SU-DHL-6 (cell line): ENCODE results near the gene OAS3.

Experiments
- EZH2phosphoT487 ChIP-seq: fragments of 200-600 bp; sonication (generic), shearing (Covaris generic); conservative IDR thresholded peaks from 2 replicates; pipeline ENCODE4 v1.6.1; 2018; ENCODE audit warnings: mild to moderate bottlenecking, antibody characterized with exemption, low read length, moderate library complexity, mixed read lengths
- TF ChIP-seq, protein P1 (sequence below): fragments of 200-600 bp; sonication (generic); IDR thresholded peaks from one replicate; pipeline ENCODE4 v1.5.1; 2017; ENCODE audit warnings: antibody characterized with exemption, mild to moderate bottlenecking, low read length, moderate library complexity; ENCODE audit not compliant: insufficient read depth, poor library complexity, severe bottlenecking

DNA sequence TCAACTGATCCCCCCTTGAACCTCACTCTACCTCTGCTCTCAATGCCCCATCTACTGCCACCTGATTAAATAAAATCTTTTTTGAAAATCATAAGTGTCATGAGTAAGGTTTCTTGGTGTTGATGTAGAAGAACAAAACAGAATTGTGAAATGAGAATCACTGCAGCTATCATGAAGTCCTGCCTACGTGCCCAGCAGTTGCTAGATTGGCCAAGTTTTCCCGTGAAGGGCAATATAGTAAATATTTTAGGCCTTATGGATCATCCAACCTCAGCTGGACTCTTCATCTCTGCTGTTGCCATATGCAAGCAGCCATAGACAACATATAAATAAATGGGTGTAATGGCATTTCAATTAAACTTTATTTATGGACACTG lies 5.2 kb upstream of the OAS3 start:
- TF ChIP-seq, protein P1, sequence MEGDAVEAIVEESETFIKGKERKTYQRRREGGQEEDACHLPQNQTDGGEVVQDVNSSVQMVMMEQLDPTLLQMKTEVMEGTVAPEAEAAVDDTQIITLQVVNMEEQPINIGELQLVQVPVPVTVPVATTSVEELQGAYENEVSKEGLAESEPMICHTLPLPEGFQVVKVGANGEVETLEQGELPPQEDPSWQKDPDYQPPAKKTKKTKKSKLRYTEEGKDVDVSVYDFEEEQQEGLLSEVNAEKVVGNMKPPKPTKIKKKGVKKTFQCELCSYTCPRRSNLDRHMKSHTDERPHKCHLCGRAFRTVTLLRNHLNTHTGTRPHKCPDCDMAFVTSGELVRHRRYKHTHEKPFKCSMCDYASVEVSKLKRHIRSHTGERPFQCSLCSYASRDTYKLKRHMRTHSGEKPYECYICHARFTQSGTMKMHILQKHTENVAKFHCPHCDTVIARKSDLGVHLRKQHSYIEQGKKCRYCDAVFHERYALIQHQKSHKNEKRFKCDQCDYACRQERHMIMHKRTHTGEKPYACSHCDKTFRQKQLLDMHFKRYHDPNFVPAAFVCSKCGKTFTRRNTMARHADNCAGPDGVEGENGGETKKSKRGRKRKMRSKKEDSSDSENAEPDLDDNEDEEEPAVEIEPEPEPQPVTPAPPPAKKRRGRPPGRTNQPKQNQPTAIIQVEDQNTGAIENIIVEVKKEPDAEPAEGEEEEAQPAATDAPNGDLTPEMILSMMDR, result no peak
- TF ChIP-seq EZH2phosphoT487, result no peak
